GM23248 (cell line): ENCODE results near the gene MAP2K7.

Experiments used
- EZH2 ChIP-seq: fragments of 200-600 bp; sonication (generic); IDR thresholded peaks from 2 replicates; pipeline ENCODE4 v1.6.1; 2018; ENCODE audit warnings: antibody characterized with exemption, mild to moderate bottlenecking; ENCODE audit not compliant: insufficient read depth, poor library complexity, severe bottlenecking
- EZH2phosphoT487 ChIP-seq: fragments of 200-600 bp; sonication (generic); IDR thresholded peaks from 2 replicates; pipeline ENCODE4 v1.6.1; 2018; ENCODE audit warnings: antibody characterized with exemption, moderate library complexity, mild to moderate bottlenecking, low read depth; ENCODE audit not compliant: insufficient read depth

DNA sequence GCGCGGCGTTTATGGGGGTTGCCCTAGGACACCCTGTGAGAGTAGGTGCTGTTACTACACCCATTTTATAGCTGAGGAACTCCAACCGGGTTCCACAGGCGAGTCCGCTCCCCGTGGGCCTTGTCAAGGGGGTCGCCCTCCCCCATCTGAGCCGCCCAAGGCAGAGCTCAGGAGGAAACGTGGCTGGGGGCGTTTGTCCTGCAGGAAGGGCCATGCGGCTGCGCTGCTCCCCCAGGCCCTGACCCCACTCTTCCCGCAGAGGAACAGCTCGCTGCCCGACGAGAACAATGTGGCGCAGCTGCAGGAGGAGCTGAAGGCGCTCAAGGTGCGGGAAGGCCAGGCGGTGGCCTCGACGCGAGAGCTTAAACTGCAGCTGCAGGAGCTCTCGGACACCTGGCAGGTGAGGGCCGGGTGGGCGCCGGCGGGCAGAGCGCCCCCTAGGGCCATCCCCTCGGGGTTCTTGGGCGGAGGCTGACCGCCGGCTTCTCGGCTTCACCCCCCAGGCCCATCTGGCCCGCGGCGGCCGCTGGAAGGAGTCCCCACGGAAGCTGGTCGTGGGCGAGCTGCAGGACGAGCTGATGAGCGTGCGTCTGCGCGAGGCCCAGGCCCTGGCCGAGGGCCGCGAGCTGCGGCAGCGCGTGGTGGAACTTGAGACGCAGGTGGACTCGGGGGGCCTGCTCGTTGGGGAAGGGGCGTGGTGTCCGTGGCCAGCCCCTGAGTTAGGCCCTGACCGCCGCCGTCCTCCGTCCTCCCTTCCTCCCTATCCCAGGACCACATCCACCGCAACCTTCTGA, 41.9 kb upstream of the MAP2K7 start:
- TF ChIP-seq EZH2phosphoT487 = no peak
- no peak for TF ChIP-seq EZH2
